ENCODE data around the gene ZRANB1. TPM values are rescaled to one million over a fixed set of nuclear protein-coding genes. Genes with fewer than 3 reads are reported as not detected.

Gene ZRANB1
- total and polyA plus RNA-seq, 2 of the 4 experiments (the other 2 are of a cell fraction) = 11.2 to 24.7 TPM

DNA sequence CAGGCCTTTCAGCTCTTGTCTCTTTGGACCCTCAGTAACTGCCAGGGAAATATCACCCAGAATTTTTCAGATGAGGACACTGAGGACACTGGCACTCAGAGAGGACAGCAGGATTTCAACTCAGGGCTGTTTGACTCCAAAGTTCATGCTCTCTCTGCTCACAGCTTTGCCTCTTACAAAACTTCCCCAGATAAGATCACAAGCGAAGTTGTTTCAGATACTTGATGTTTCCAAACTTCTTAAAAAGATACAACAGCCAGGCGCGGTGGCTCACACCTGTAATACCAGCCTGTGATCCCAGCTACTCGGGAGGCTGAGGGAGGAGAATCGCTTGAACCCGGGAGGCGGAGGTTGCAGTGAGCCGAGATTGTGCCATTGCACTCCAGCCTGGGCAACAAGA lies 32.4 kb upstream of the ZRANB1 start:
- Histone ChIP-seq H3K79me1 (ENCODE audit: low read depth in 1 of 2, low read length in 2 of 2) (peaks cover 0 to 3% of the 10 kb centered on the region in 2 experiments; a peak in 1 of 4 replicates), H3K27me3 (ENCODE audit: control insufficient read depth, insufficient read depth, low read length) (no peaks in the 10 kb centered on the region), H2BK120ac (ENCODE audit: low read depth, low read length) (peak overlapping the region; percentile 4; the same call in 1 of the 2 replicates), H3K4me1 (ENCODE audit: control insufficient read depth, insufficient read depth, low read length) (peaks cover 21% of the 10 kb centered on the region), H3K18ac (ENCODE audit: low read depth, low read length) (no peak overlapping the region), H3K4me3 (ENCODE audit: insufficient read depth, low read depth, low read length) (no peak overlapping the region), H2AFZ (replicated peaks; ENCODE audit: low read length, poor library complexity) (no peak overlapping the region), H2BK15ac (ENCODE audit: low read depth, low read length) (peak overlapping the region; percentile 20; the same call in 2 of the 3 replicates), H3K23ac (ENCODE audit: low read depth, low read length) (no peak overlapping the region), H3K27ac (ENCODE audit: insufficient read depth, low read length) (no peak overlapping the region), H2AK9ac (replicated peaks; ENCODE audit: low read depth, low read length, poor library complexity) (no peak overlapping the region), H3K9me1 (ENCODE audit: insufficient read depth, low read length) (peaks cover 10% of the 10 kb centered on the region), H4K8ac (ENCODE audit: low read depth in 2 of 2, low read length in 2 of 2) (no peak overlapping the region), H3K4ac (ENCODE audit: low read depth, low read length) (peak overlapping the region; percentile 65), H4K20me1 (ENCODE audit: insufficient read depth, low read length) (no peaks in the 10 kb centered on the region), H3K9me3 (ENCODE audit: control insufficient read depth, insufficient read depth, low read length) (no peaks in the 10 kb centered on the region), H3K4me2 (ENCODE audit: low read depth, low read length) (no peak overlapping the region), H4K5ac (ENCODE audit: low read depth, low read length) (peak overlapping the region; percentile 55; the same call in 1 of the 2 replicates), H2BK5ac (ENCODE audit: low read depth, low read length, poor library complexity, severe bottlenecking) (peak overlapping the region; percentile 1), H2AK5ac (ENCODE audit: low read depth, low read length) (peak overlapping the region; percentile 83; the same call in 1 of the 2 replicates), H3K9ac (ENCODE audit: low read depth, low read length) (no peak overlapping the region), H3K36me3 (ENCODE audit: control insufficient read depth, insufficient read depth, low read length) (no peaks in the 10 kb centered on the region), H3K14ac (replicated peaks; ENCODE audit: low read depth, low read length) (no peak overlapping the region), H3K56ac (ENCODE audit: extremely low read depth, insufficient read depth, low read length) (no peak overlapping the region), H4K91ac (ENCODE audit: insufficient read depth, low read depth, low read length) (peak overlapping the region; percentile 77; the same call in 1 of the 2 replicates), H2BK20ac (ENCODE audit: low read depth, low read length) (peak overlapping the region; percentile 27; the same call in 1 of the 2 replicates)
- POLR2A ChIA-PET (ENCODE audit: unreplicated experiment) = no interaction called here
- no peak for ATAC-seq (ENCODE audit: low read depth)
- dilution Hi-C loops (cut with HindIII; ENCODE audit: low sequenced_read_pairs, unreplicated experiment) (no loop called here), in situ Hi-C loops (cut with MboI; ENCODE audit: low sequenced_read_pairs) (no loop called here), intact Hi-C loops (cut with micrococcal nuclease) (no loop called here)
- TF ChIP-seq MAZ (IDR thresholded peaks at IDR 0.05; ENCODE audit: borderline replicate concordance, low read depth, low read length) (no peak), BHLHE40 (IDR thresholded peaks at IDR 0.05; ENCODE audit: low read depth, low read length) (no peak), MAFK (IDR thresholded peaks at IDR 0.05; ENCODE audit: low read depth, low read length) (no peak), RCOR1 (IDR thresholded peaks at IDR 0.05; ENCODE audit: insufficient replicate concordance, low read length) (no peak), SMC3 (IDR thresholded peaks at IDR 0.05; ENCODE audit: low read depth, low read length) (no peak), RFX5 (IDR thresholded peaks at IDR 0.05; ENCODE audit: low read depth, low read length) (no peak), RAD21 (IDR thresholded peaks at IDR 0.05; ENCODE audit: low read length) (no peak), CHD1 (IDR thresholded peaks at IDR 0.05; ENCODE audit: low read depth, low read length) (no peak), POLR2A (IDR thresholded peaks at IDR 0.05; ENCODE audit: low read depth, low read length) (no peak), FOS (IDR thresholded peaks at IDR 0.05; ENCODE audit: low read depth, low read length) (no peak)
- TF ChIP-seq, protein P1, sequence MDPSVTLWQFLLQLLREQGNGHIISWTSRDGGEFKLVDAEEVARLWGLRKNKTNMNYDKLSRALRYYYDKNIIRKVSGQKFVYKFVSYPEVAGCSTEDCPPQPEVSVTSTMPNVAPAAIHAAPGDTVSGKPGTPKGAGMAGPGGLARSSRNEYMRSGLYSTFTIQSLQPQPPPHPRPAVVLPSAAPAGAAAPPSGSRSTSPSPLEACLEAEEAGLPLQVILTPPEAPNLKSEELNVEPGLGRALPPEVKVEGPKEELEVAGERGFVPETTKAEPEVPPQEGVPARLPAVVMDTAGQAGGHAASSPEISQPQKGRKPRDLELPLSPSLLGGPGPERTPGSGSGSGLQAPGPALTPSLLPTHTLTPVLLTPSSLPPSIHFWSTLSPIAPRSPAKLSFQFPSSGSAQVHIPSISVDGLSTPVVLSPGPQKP (IDR thresholded peaks at IDR 0.05; ENCODE audit: borderline replicate concordance, low read depth, low read length) = no peak
- TF ChIP-seq, protein P2, sequence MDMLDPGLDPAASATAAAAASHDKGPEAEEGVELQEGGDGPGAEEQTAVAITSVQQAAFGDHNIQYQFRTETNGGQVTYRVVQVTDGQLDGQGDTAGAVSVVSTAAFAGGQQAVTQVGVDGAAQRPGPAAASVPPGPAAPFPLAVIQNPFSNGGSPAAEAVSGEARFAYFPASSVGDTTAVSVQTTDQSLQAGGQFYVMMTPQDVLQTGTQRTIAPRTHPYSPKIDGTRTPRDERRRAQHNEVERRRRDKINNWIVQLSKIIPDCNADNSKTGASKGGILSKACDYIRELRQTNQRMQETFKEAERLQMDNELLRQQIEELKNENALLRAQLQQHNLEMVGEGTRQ (IDR thresholded peaks at IDR 0.05; ENCODE audit: low read depth, low read length) = no peak
- WGBS, 2 experiments (ENCODE audit: extremely low coverage in 2 of 2, insufficient read length in 1 of 2) = no CpG with 5 or more reads among the region's 8 CpGs
- DNase-seq = no peak
- CTCF ChIA-PET = no interaction called here
- no TSS peak for BruUV-seq (replicated peaks)

Measured in IMR-90 (cell line).